Prostate gland (tissue), 2 donors: ENCODE data around the gene PNRC1. TPM values are rescaled to one million over a fixed set of nuclear protein-coding genes. Genes with fewer than 3 reads are reported as not detected.

Source experiments
- DNase-seq: peaks from one replicate; pipeline ENCODE4 v3.0.0-alpha.2; 2019; ENCODE audit warnings: low spot score
- H3K27ac ChIP-seq, 2 donors: fragments of 200-600 bp; sonication (generic); 2 replicates each; pipeline ENCODE4 v1.5.1; 2017 to 2019
- H3K27me3 ChIP-seq: fragments of 200-600 bp; sonication (generic); replicated peaks from 2 replicates; pipeline ENCODE4 v1.5.1; 2019; ENCODE audit not compliant: insufficient read depth
- H3K36me3 ChIP-seq, 2 donors: fragments of 200-600 bp; sonication (generic); 1 replicate in 1 of 2; 2 replicates in 1 of 2; pipeline versions ENCODE4 v1.5.1 to v1.8.1; 2017 to 2019
- H3K4me1 ChIP-seq: fragments of 200-600 bp; sonication (generic); replicated peaks from 2 replicates; pipeline ENCODE4 v1.5.1; 2019
- H3K4me3 ChIP-seq, 2 donors: fragments of 200-600 bp; sonication (generic); 2 replicates each; pipeline ENCODE4 v1.5.1; 2017 to 2019
- H3K9me3 ChIP-seq: fragments of 200-600 bp; sonication (generic); 2 replicates; pipeline ENCODE4 v1.5.1; 2017
- POLR2A ChIP-seq: fragments of 450-650 bp; IDR thresholded peaks from one replicate; pipeline ENCODE4 v1.6.1; 2016; ENCODE audit warnings: antibody characterized with exemption, mild to moderate bottlenecking
- POLR2AphosphoS5 ChIP-seq: sonication (generic); formaldehyde crosslinking; IDR thresholded peaks from one replicate; pipeline ENCODE4 v1.6.1; 2017; ENCODE audit warnings: antibody characterized with exemption
- WGBS: methylation state at CpG from one replicate; pipeline ENCODE4 v1.1.5; 2018; 5-methylcytosine and 5-hydroxymethylcytosine counted together
- intact Hi-C: fragments of 100-400 bp; cut with DNase I; formaldehyde crosslinking; loops from one replicate; pipeline ENCODE4 v1.14.2; 2022
- total RNA-seq, 2 donors: library from RNA; depleted of rRNA; stranded (reverse); fragments of >200 nt; gene quantifications; one replicate each; pipeline ENCODE4 v1.1.0, GENCODE V29; 2016
- TF ChIP-seq, protein P1 (sequence below), 4 experiments: fragments of 200-600 bp in 2 of 4; fragments of 450-650 bp in 2 of 4; sonication (generic) in 2 of 4; IDR thresholded peaks; 1 replicate in 3 of 4; 2 replicates in 1 of 4; pipeline ENCODE4 v1.5.1; 2016 to 2019; ENCODE audit warnings: antibody characterized with exemption in 4 of 4, mild to moderate bottlenecking in 2 of 4, moderate library complexity in 2 of 4

Gene PNRC1
- total RNA-seq, 2 donors from 2014 or later = 216 to 273 TPM

DNA sequence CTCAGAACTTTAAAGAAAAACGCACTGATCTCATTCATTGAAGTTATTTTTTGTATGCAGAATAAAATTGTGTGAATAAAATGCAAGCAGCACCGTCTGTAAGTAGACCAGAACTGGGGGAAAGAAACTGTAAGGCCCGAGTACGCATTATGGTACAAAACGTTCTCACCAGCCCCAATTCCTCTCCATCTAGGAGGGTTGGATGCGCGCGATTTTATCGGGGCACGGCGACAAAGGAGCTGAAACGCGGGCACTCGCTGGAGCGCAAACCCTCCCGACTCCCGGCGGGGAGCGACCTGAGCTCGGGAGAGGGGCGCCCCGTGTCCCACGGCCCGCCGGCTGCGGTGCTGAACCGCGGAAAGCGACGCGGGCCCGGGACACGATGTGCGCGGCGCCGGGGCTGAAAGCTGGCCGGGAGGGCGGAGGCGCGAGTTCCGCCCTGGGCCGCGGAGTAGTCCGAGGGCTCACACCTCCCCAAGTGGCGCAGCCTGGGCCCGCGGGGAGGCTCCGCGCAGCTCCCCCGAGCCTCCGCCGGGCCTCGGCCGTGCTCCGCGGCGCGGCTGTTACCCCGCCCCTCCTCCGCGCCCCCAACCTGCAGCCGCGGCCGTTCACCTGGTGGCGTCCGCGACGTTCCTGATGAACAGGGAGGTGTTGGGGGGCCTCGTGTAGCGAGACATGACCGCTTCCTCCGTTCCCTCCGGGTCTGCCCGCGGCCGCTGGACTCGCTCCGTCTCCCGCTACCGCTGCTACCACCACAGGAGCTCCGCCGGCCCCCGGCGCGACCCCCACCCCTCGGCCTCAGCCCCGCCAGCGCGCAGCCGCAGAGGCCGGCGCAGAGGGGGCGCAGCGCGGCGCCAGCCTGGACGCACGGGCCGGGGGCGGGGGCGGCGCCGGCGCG, 36.9 kb downstream of the PNRC1 start, which contains the start of gene SRSF12:
Gene SRSF12 (minus strand): TSS at position 861 of the 898 bp plus-strand sequence. CDS start 184 bp downstream, at position 677.
- Histone ChIP-seq H3K27me3 (no peaks in the 10 kb centered on the region), H3K9me3 (no peaks in the 10 kb centered on the region), H3K27ac (peak within 1 kb of the TSS; percentile 13 to 38), H3K36me3 (no peaks in the 10 kb centered on the region), H3K4me1 (no peaks in the 10 kb centered on the region), H3K4me3 (peak within 1 kb of the TSS; percentile 47 to 65)
- DNase-seq = peak; percentile 19
- TF ChIP-seq POLR2A (no peak), POLR2AphosphoS5 (no peak)
- TF ChIP-seq, protein P1, sequence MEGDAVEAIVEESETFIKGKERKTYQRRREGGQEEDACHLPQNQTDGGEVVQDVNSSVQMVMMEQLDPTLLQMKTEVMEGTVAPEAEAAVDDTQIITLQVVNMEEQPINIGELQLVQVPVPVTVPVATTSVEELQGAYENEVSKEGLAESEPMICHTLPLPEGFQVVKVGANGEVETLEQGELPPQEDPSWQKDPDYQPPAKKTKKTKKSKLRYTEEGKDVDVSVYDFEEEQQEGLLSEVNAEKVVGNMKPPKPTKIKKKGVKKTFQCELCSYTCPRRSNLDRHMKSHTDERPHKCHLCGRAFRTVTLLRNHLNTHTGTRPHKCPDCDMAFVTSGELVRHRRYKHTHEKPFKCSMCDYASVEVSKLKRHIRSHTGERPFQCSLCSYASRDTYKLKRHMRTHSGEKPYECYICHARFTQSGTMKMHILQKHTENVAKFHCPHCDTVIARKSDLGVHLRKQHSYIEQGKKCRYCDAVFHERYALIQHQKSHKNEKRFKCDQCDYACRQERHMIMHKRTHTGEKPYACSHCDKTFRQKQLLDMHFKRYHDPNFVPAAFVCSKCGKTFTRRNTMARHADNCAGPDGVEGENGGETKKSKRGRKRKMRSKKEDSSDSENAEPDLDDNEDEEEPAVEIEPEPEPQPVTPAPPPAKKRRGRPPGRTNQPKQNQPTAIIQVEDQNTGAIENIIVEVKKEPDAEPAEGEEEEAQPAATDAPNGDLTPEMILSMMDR (IDR thresholded peaks at IDR 0.05) = peak in 2 of 4 experiments; percentile 8 to 20
- under 1% methylated on average over 46 of the region's 106 CpGs for WGBS
- intact Hi-C loops = loop anchor here (2.0 to 5.0 kb wide), 2 partner anchors 35 to 135 kb away; partner anchors contain the start of gene PNRC1

DNA sequence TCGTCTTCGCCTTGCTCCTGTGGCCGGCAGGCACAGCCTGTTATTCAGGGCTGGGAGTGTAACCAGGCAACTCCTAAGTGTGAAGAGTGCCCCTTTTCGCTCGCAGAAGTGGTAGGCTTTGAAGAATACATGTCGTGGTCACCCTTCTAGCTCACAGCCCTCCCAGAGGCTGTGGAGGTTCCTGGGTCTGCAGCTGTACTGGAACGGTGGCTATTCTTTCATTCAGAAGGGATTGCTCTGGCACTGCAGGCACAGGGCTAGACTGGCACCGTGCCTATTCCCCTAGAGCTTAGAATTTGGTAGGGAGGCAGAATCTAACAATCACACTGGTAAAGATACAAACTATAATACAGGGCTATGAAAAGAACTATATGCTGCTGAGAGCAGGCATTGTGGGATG, 38.4 kb downstream of the PNRC1 start:
- DNase-seq = no peak
- H3K4me3 ChIP-seq = no peak overlapping the region
- H3K36me3 ChIP-seq = no peaks in the 10 kb centered on the region
- no peak overlapping the region for H3K27ac ChIP-seq
- WGBS = 72% methylated on average over 8 of the region's 8 CpGs
- no peaks in the 10 kb centered on the region for H3K27me3 ChIP-seq
- TF ChIP-seq POLR2AphosphoS5 = no peak
- TF ChIP-seq, protein P1 (IDR thresholded peaks at IDR 0.05) = no peak
- TF ChIP-seq POLR2A = no peak
- intact Hi-C loops = loop anchor here (5.0 kb wide), 1 partner anchor 37 kb away; the partner anchor contains the start of gene PNRC1
- no peaks in the 10 kb centered on the region for H3K9me3 ChIP-seq
- H3K4me1 ChIP-seq = no peaks in the 10 kb centered on the region

DNA sequence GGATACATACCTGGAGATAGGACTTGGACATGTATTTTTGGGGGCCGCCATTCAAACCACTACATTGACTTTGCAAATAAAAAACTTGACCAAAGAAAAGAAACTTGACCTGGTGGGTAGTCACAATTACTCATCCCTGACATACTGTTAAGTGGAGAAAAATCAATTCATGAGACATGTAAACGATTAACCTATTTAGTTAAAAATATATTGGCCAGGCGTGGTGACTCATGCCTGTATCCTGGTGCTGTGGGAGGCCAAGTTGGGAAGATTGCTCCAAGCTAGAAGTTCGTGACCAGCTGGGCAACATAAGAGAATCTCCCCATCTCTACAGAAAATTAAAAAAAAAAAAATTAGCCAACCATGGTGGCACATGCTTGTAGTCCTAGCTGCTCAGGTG, 39.8 kb downstream of the PNRC1 start:
- H3K4me1 ChIP-seq = no peaks in the 10 kb centered on the region
- intact Hi-C loops = loop anchor here (5.0 kb wide), 1 partner anchor 122 kb away; no protein-coding TSS in a partner anchor
- H3K4me3 ChIP-seq = no peak overlapping the region
- WGBS = 83% methylated on average over 4 of the region's 4 CpGs
- DNase-seq = no peak
- TF ChIP-seq POLR2A (no peak), POLR2AphosphoS5 (no peak)
- TF ChIP-seq, protein P1 (IDR thresholded peaks at IDR 0.05) = no peak
- no peaks in the 10 kb centered on the region for H3K9me3 ChIP-seq
- H3K27ac ChIP-seq = no peak overlapping the region
- H3K36me3 ChIP-seq = no peaks in the 10 kb centered on the region
- H3K27me3 ChIP-seq = no peaks in the 10 kb centered on the region

GRCh38 chr6:89121934-89122333, 41.4 kb downstream of the PNRC1 start:
- H3K36me3 ChIP-seq = no peaks in the 10 kb centered on the region
- H3K4me1 ChIP-seq = no peaks in the 10 kb centered on the region
- no peak overlapping the region for H3K4me3 ChIP-seq
- intact Hi-C loops = loop anchor here (5.0 kb wide), 1 partner anchor 120 kb away; no protein-coding TSS in a partner anchor
- H3K27me3 ChIP-seq = no peaks in the 10 kb centered on the region
- H3K9me3 ChIP-seq = no peaks in the 10 kb centered on the region
- WGBS = 73% methylated on average over 1 of the region's 1 CpG
- DNase-seq = no peak
- no peak overlapping the region for H3K27ac ChIP-seq
- TF ChIP-seq POLR2AphosphoS5 = no peak
- TF ChIP-seq, protein P1 (IDR thresholded peaks at IDR 0.05) = no peak
- TF ChIP-seq POLR2A = no peak
